MM.1S (cell line): ENCODE results near the gene OMG.
A peak's percentile ranks its signal among the peaks of the same experiment; 100 is the strongest.

Experiments used
- DNase-seq: peaks from one replicate; pipeline ENCODE4 v3.0.0-alpha.2; 2015
- H2AFZ ChIP-seq: fragments of 300-600 bp; sonication (generic); 2 replicates; pipeline ENCODE4 v1.6.0; 2016; ENCODE audit warnings: antibody characterized with exemption, low read length
- H3F3A ChIP-seq: fragments of 300-600 bp; sonication (generic); 2 replicates; pipeline ENCODE4 v1.6.1; 2016; ENCODE audit warnings: mild to moderate bottlenecking, antibody characterized with exemption, low read length, moderate library complexity, mixed read lengths; ENCODE audit not compliant: insufficient read depth
- H3K27ac ChIP-seq: fragments of 300-600 bp; sonication (generic); 2 replicates; pipeline ENCODE4 v1.5.1; 2016; ENCODE audit warnings: mild to moderate bottlenecking, low read length
- H3K27me3 ChIP-seq: fragments of 300-600 bp; sonication (generic); replicated peaks from 2 replicates; pipeline ENCODE4 v1.6.0; 2016; ENCODE audit warnings: low read length; ENCODE audit not compliant: insufficient read depth
- H3K36me3 ChIP-seq: fragments of 300-600 bp; sonication (generic); replicated peaks from 2 replicates; pipeline ENCODE4 v1.6.1; 2016; ENCODE audit warnings: mild to moderate bottlenecking, low read length, mixed read lengths; ENCODE audit not compliant: insufficient read depth
- H3K4me1 ChIP-seq: fragments of 300-600 bp; sonication (generic); 2 replicates; pipeline ENCODE4 v1.6.1; 2016; ENCODE audit warnings: low read length, mixed read lengths
- H3K4me2 ChIP-seq: fragments of 300-600 bp; sonication (generic); 2 replicates; pipeline ENCODE4 v1.6.0; 2016; ENCODE audit warnings: low read depth, low read length
- H3K4me3 ChIP-seq: fragments of 300-600 bp; sonication (generic); 2 replicates; pipeline ENCODE4 v1.5.1; 2016; ENCODE audit warnings: low read length, mixed read lengths
- H3K79me2 ChIP-seq: fragments of 300-600 bp; sonication (generic); 2 replicates; pipeline ENCODE4 v1.6.1; 2016; ENCODE audit warnings: mixed run types, low read length, mixed read lengths
- H3K9ac ChIP-seq: fragments of 300-600 bp; sonication (generic); 2 replicates; pipeline ENCODE4 v1.6.1; 2016; ENCODE audit warnings: low read length, mixed read lengths
- H3K9me2 ChIP-seq: fragments of 300-600 bp; sonication (generic); replicated peaks from 2 replicates; pipeline ENCODE4 v1.6.1; 2016; ENCODE audit warnings: mild to moderate bottlenecking, low read length, mixed read lengths; ENCODE audit not compliant: insufficient read depth
- H3K9me3 ChIP-seq: fragments of 300-600 bp; sonication (generic); replicated peaks from 2 replicates; pipeline ENCODE4 v1.6.1; 2016; ENCODE audit warnings: mild to moderate bottlenecking, low read length, mixed read lengths; ENCODE audit not compliant: insufficient read depth
- H4K20me1 ChIP-seq: fragments of 300-600 bp; sonication (generic); 2 replicates; pipeline ENCODE4 v1.6.1; 2016; ENCODE audit warnings: mild to moderate bottlenecking, low read length, moderate library complexity, mixed read lengths; ENCODE audit not compliant: insufficient read depth
- EZH2 ChIP-seq: fragments of 300-600 bp; sonication (generic); optimal IDR thresholded peaks from 2 replicates; pipeline ENCODE3; 2017; ENCODE audit warnings: low read depth, mild to moderate bottlenecking, antibody characterized with exemption, low read length, mixed read lengths
- EZH2phosphoT487 ChIP-seq: fragments of 300-600 bp; sonication (generic); IDR thresholded peaks from 2 replicates; pipeline ENCODE4 v1.6.1; 2018; ENCODE audit warnings: antibody characterized with exemption, low read length
- TF ChIP-seq, protein P1 (sequence below): fragments of 300-600 bp; sonication (generic); IDR thresholded peaks from 2 replicates; pipeline ENCODE4 v1.5.1; 2016; ENCODE audit warnings: antibody characterized with exemption, low read length, mixed read lengths

The OMG gene

GRCh38 chr17:31328160-31328535 lies 31.1 kb upstream of the OMG start:
- H3K4me1 ChIP-seq, result peaks cover 8% of the 10 kb centered on the region; the same call in 1 of the 2 replicates
- H3K9ac ChIP-seq, result no peak overlapping the region
- H3K4me2 ChIP-seq, result no peak overlapping the region
- peaks cover 6% of the 10 kb centered on the region for H3F3A ChIP-seq
- H3K9me2 ChIP-seq, result no peaks in the 10 kb centered on the region
- H3K36me3 ChIP-seq, result no peaks in the 10 kb centered on the region
- H3K9me3 ChIP-seq, result no peaks in the 10 kb centered on the region
- TF ChIP-seq, protein P1, sequence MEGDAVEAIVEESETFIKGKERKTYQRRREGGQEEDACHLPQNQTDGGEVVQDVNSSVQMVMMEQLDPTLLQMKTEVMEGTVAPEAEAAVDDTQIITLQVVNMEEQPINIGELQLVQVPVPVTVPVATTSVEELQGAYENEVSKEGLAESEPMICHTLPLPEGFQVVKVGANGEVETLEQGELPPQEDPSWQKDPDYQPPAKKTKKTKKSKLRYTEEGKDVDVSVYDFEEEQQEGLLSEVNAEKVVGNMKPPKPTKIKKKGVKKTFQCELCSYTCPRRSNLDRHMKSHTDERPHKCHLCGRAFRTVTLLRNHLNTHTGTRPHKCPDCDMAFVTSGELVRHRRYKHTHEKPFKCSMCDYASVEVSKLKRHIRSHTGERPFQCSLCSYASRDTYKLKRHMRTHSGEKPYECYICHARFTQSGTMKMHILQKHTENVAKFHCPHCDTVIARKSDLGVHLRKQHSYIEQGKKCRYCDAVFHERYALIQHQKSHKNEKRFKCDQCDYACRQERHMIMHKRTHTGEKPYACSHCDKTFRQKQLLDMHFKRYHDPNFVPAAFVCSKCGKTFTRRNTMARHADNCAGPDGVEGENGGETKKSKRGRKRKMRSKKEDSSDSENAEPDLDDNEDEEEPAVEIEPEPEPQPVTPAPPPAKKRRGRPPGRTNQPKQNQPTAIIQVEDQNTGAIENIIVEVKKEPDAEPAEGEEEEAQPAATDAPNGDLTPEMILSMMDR, result no peak
- TF ChIP-seq EZH2 (no peak), EZH2phosphoT487 (no peak)
- no peaks in the 10 kb centered on the region for H3K27me3 ChIP-seq
- no peak overlapping the region for H2AFZ ChIP-seq
- no peaks in the 10 kb centered on the region; the same call in 1 of the 2 replicates for H3K79me2 ChIP-seq
- no peak overlapping the region for H3K4me3 ChIP-seq
- DNase-seq, result no peak
- no peaks in the 10 kb centered on the region for H4K20me1 ChIP-seq
- no peak overlapping the region for H3K27ac ChIP-seq

- H3K4me3 ChIP-seq, result no peak overlapping the region
- H3K9me2 ChIP-seq, result no peaks in the 10 kb centered on the region
- H3K9ac ChIP-seq, result no peak overlapping the region
- H2AFZ ChIP-seq, result no peak overlapping the region
- H3K36me3 ChIP-seq, result no peaks in the 10 kb centered on the region
- no peak overlapping the region for H3K4me2 ChIP-seq
- no peak overlapping the region for H3K27ac ChIP-seq
- peaks cover 12% of the 10 kb centered on the region for H3K4me1 ChIP-seq
- no peaks in the 10 kb centered on the region for H3K27me3 ChIP-seq
- no peak for DNase-seq
- H3F3A ChIP-seq, result peaks cover 6% of the 10 kb centered on the region
- TF ChIP-seq, protein P1, result no peak
- TF ChIP-seq EZH2, result no peak
- TF ChIP-seq EZH2phosphoT487, result no peak
- no peaks in the 10 kb centered on the region for H3K9me3 ChIP-seq
- H4K20me1 ChIP-seq, result no peaks in the 10 kb centered on the region
- H3K79me2 ChIP-seq, result peaks cover 4% of the 10 kb centered on the region
Observed at GRCh38 chr17:31327534-31328159, 30.6 kb upstream of the OMG start.

DNA sequence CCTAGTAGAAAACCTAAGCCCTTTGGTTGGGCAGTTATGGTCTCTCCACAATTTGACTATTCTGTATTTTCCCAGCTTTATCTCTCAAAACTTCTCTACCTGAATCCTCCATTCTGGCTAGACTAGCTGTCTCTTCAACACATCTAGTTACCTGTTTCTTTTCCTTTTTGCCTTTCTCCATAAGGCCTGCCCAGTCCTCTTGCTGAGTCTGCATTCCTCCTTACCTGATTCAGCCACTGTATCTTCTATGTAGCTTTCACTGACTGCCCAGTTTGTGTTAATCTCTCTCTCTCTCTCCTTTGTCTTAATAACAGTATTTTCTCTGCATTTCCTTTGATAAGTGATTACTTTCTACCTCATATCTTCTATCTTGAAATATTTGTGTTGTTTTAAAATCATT lies 26.5 kb upstream of the OMG start:
- H3K9ac ChIP-seq, result no peak overlapping the region
- H3K4me3 ChIP-seq, result no peak overlapping the region
- peak overlapping the region; percentile 20; the same call in 1 of the 2 replicates for H3K4me2 ChIP-seq
- H3K9me3 ChIP-seq, result no peaks in the 10 kb centered on the region
- no peak for TF ChIP-seq EZH2phosphoT487
- TF ChIP-seq, protein P1, result no peak
- no peak for TF ChIP-seq EZH2
- H3K36me3 ChIP-seq, result no peaks in the 10 kb centered on the region
- peaks cover 39% of the 10 kb centered on the region for H3F3A ChIP-seq
- no peaks in the 10 kb centered on the region for H3K9me2 ChIP-seq
- H2AFZ ChIP-seq, result no peak overlapping the region
- H3K4me1 ChIP-seq, result peaks cover 20% of the 10 kb centered on the region
- DNase-seq, result peak; percentile 48
- H3K27me3 ChIP-seq, result no peaks in the 10 kb centered on the region
- H4K20me1 ChIP-seq, result no peaks in the 10 kb centered on the region
- H3K79me2 ChIP-seq, result peaks cover 41% of the 10 kb centered on the region
- peak overlapping the region; percentile 37; the same call in 1 of the 2 replicates for H3K27ac ChIP-seq
